HCEC 1CT (cell line): ENCODE results near the gene NUP85.
"Not testable (repeated sequence)": the region's sequence is repeated elsewhere in the genome, so short reads cannot be mapped to it uniquely, and the experiment has no call there.

Source experiments
- DNase-seq: peaks from one replicate; pipeline ENCODE4 v3.0.0-alpha.2; 2017

The NUP85 gene

GRCh38 chr17:75205793-75206163, 299 bp downstream of the NUP85 start:
- no peak for DNase-seq

DNA sequence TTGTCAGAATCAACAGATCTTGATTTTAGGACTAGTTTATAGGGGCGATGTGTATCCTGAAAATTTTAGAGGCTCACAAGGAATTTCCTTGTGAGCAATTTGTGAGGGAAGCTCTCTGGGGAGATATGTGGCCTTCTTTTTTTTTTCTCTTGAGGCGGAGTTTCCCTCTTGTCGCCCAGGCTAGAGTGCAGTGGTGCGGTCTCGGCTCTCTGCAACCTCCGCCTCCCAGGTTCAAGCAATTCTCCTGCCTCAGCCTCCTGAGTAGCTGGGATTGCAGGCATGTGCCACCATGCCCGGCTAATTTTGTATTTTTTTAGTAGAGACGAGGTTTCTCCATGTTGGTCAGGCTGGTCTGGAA, 1.6 kb downstream of the NUP85 start:
- DNase-seq = not testable (repeated sequence)

DNA sequence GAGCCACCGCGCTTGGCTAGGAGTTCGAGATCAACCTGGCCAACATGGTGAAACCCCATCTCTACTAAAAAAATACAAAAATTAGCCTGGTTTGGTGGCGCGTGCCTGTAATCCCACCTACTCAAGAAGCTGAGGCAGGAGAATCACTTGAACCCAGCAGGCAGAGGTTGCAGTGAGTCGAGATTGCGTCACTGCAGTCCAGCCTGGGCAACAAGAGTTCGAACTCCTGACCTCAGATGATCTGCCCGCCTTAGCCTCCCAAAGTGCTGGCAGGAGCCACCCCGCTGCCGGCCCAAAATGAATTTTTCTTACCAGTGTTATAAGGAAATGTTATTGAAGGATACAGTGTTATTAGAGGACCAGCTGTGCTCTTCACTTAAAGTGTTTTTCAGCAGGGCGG, 2.3 kb downstream of the NUP85 start:
- DNase-seq = no peak

- no peak for DNase-seq
Measured at GRCh38 chr17:75208161-75208560, 2.7 kb downstream of the NUP85 start.

DNA sequence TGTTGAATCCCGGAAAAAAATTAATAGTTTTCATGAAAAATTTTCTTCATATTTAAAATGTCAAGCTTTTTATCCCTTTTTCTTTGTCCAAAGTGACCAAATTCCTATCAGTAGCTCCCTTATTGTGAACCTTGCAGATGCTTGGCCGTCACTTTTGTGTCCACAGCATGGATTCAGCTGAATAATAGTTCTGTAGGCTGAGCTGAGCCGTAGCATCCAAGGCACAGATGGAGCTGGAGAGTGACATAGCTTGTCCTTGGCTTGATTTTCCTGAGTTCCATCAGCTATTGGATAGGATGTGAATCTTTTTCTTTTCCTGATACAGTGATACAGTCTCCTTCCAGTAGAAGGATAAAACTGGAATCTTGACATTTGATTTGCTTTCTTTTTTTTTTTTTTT, 3.6 kb downstream of the NUP85 start:
- no peak for DNase-seq

DNA sequence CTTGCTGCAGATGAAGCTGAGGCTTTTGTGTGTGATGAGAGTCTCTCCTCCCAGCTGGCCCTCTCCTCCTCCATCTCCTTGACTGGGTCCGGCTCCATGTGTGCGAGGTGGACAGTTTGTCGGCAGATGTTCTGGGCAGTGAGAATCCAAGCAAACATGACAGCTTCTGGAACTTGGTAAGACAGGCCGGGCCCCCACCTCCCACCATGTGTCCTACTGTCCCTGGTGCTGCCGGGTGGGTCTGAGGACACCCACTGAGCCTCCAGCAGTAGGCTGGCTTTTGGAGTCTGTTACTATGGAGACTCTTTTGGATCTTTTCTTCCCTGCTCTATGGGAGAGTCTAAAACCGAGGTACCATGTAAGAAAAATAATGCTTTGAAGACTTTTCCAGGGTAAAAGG, 12.7 kb downstream of the NUP85 start:
- no peak for DNase-seq

GRCh38 chr17:75219815-75220214, 14.3 kb downstream of the NUP85 start:
- no peak for DNase-seq

DNA sequence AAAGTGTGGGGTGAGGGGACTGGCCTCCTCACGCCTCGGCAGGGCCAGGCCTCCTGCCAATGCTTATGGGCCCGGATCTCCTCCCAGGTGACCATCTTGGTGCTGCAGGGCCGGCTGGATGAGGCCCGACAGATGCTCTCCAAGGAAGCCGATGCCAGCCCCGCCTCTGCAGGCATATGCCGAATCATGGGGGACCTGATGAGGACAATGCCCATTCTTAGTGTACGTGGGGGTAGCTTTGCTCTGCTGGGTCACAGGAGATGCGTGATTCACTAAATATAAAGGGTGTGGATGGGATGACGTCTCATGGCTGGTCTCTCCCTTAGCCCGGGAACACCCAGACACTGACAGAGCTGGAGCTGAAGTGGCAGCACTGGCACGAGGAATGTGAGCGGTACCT, 19.5 kb downstream of the NUP85 start:
- DNase-seq = no peak

GRCh38 chr17:75227729-75228128, 22.2 kb downstream of the NUP85 start:
- DNase-seq = no peak

- DNase-seq = no peak
Measured at GRCh38 chr17:75228305-75228704, 22.8 kb downstream of the NUP85 start.

GRCh38 chr17:75228847-75229246, 23.4 kb downstream of the NUP85 start:
- DNase-seq = no peak

GRCh38 chr17:75231071-75231470, 25.6 kb downstream of the NUP85 start:
- no peak for DNase-seq

GRCh38 chr17:75231741-75232464, 26.4 kb downstream of the NUP85 start:
- DNase-seq = no peak

DNA sequence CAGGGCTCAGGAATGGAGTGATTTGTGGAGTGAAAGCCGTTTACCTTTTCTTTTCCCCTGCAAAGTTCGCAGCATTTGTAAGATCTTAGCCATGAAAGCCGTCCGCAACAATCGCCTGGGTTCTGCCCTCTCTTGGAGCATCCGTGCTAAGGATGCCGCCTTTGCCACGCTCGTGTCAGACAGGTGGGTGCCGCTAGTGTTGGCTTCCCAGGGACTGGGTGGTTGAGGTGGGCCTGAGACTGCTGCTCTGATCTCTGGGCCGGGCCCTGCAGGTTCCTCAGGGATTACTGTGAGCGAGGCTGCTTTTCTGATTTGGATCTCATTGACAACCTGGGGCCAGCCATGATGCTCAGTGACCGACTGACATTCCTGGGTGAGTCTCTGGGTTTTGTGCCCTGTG, 27.3 kb downstream of the NUP85 start:
- DNase-seq = no peak

DNA sequence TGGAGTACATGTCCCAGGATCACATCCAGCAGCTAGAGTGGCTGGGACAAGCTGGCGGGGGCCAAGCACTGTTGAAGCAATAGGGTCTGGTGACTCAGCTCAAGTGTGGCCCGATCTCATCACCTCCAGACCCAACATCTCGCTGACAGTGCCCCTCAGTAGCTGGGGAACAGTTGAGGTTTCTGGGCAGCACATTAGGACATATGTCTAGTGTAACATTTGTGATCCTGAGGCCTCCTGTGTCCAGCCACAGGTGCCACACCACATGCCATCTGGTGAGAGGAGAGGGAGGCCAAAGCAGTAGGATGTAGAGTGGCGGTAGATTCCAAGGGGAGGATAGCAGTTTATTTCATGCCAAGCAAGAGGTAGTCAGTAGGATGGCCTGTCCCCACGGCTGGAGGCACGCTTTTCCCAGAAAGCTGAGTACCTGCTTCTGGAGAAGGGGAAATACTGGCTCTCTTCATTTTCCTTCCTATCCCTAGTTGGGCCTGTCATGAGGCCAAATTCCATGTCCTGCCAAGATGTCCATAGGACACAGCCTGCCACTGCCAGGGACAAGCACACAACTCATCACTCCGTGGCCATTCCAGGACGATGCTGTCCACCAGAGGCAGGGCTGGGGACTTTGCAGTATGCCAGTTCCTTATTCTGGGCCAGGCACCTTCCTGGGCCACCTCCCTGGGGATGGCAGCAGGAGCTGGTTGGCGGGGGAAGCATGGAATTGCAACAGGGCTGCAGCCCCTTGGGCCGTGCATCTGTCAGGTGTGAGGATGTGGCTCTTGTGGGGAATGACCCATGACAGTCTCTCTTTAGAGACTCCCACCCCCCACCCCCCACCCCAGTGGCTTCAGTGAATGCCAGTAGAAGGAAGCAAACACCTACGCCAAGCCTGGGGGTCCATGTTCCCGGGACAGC, 31.9 kb downstream of the NUP85 start:
- no peak for DNase-seq

- DNase-seq = no peak
Measured at GRCh38 chr17:75238020-75238580, 32.6 kb downstream of the NUP85 start.

GRCh38 chr17:75238684-75239191, 33.3 kb downstream of the NUP85 start:
- peak; percentile 71 for DNase-seq

DNA sequence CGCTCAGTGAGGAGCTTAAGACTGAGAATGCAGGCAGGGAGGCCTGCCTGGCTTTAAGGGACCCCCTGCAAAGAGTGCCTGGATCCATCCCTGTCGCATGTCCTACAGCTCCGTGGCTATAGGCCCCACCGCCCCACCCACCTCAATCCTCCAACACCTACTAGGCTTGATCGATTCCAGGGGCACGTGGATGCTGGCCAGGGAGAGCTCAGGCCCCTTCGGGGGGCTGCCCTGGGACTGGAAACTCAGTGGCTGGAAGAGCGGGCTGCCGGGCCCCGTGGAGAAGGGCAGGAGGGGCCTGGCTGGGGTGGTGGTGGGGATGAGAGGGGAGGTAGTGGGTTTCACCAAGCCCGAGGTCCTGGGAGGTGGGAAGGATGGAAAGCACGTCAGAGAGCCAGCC, 33.7 kb downstream of the NUP85 start:
- no peak for DNase-seq

DNA sequence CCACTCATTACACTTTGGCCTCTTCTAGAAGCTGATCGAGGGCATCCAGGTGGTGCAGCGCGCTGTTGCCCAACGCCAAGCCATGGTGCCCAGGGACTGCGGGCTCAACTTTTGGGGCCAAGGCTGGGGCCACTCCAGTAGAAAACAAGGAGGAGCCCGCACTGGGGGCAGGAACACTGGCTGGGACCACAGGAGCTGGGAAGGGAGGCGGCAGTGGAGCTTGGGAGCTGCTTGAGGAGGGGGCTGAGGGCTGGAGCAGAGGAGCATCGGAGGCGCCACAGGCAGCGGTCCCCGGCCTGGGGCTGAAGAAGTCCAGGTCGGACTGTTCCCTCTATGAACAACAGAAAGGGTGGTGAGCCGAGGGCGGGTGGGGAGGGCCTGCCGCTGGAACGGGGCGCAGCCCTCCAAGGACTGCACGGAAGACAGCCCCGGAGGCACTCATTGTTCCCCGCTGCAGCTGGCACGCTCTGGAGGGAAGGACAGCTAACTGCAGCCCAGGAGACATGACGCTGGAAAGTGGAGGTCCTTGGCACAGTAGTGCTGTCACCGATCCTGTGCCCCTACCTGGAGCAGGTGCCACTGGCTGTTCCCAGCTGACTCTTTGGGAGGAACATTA, 34.4 kb downstream of the NUP85 start:
- DNase-seq = no peak

DNA sequence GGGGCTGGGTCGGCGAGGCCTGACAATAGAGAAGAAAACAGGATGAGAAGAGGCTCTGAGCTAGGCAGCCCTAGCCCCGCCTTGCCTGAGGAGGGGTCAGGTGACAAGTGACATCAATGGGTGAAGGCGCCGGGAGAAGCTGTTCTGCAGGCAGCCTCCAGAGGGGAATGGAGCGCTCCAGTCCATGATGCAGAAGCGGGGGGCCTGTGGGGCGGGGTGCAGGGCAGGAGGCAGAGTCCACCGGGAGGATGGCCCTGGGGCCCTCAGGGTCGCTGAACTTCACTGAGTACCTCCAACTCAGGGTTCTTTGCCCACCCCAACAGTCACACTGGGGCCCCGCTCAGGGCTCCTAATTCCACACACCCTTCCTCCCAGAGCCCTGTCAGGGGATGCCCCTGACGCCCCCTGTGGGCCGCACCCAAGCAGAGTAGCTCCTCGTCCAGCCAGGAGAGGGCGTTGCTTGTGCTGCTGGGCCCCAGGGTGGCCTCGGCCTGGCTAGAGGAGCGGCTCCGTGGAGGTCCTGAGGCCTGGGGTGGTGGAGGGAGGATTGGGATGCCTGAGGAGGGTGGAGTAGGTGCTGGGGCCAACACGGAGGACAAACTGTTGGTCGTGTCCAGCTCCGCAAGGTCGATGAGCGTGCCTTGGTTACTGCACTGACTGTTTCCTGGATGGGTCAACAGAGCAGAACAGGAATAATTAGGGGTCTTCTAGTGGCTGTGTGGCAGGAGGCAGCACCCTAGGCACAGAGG, 35.1 kb downstream of the NUP85 start:
- peak; percentile 37 for DNase-seq

DNA sequence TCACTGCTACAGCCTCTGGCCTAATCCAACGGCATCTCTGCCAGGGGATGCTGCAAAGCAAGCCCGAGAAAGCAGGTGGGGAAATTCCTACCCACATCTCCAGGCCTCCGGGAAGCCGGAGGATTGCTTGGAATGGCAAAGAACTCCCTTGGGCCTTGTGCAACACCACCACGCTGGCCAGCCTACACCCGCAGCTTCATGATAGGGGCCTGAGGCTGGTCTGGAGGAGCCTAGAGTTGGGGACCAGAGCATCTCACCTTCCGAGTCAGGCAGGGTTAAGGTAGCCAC, 35.6 kb downstream of the NUP85 start:
- no peak for DNase-seq

- DNase-seq = no peak
Measured at GRCh38 chr17:75241502-75241901, 36.0 kb downstream of the NUP85 start.

- DNase-seq = peak; percentile 46
Measured at GRCh38 chr17:75241996-75242460, 36.5 kb downstream of the NUP85 start.
